ENCODE results near the gene DRAXIN.

GRCh38 chr1:11693917-11694316 lies 2.4 kb downstream of the DRAXIN start:
- TF ChIP-seq CTCF (conservative IDR thresholded peaks at IDR 0.05) = no peak
- no peak for TF ChIP-seq ZFX (IDR thresholded peaks at IDR 0.05)

Measured in C4-2B (cell line).